AG04450 (cell line): ENCODE results near the gene MIEF1. TPM values are rescaled to one million over a fixed set of nuclear protein-coding genes. Genes with fewer than 3 reads are reported as not detected.

Source experiments
- CTCF ChIA-PET: fragments of 300-600, 350-600 bp; formaldehyde crosslinking; extraction: SDS; loops from one replicate; lab custom pipeline; 2022; ENCODE audit warnings: antibody characterized with exemption, inconsistent platforms; lab: Charles Lee
- POLR2A ChIA-PET: fragments of 350-600 bp; formaldehyde crosslinking; extraction: SDS; loops from one replicate; lab custom pipeline; 2021; ENCODE audit warnings: antibody characterized with exemption, inconsistent platforms; lab: Yijun Ruan, JAX
- DNase-seq: peaks from one replicate; pipeline ENCODE4 v3.0.0-alpha.2; 2011; ENCODE audit warnings: low read depth, low spot score
- H3K27ac ChIP-seq: one replicate; pipeline ENCODE4 v1.5.1; 2012; ENCODE audit warnings: low read depth, low read length, control low read depth
- H3K27me3 ChIP-seq: one replicate; pipeline ENCODE4 v1.6.0; 2012; ENCODE audit warnings: low read length; ENCODE audit not compliant: control insufficient read depth, insufficient read depth
- H3K4me3 ChIP-seq: 2 replicates; pipeline ENCODE4 v1.5.1; 2011; ENCODE audit warnings: mild to moderate bottlenecking, low read depth, low read length, control low read depth
- H3K9me3 ChIP-seq: 2 replicates; pipeline ENCODE4 v1.5.1; 2012; ENCODE audit warnings: low read length; ENCODE audit not compliant: control insufficient read depth, insufficient read depth
- CTCF ChIP-seq: IDR thresholded peaks from 2 replicates; pipeline ENCODE4 v1.5.1; 2011; ENCODE audit warnings: low read depth, low read length, control low read depth, inconsistent platforms
- polyA plus RNA-seq: library from polyadenylated mRNA; depleted of rRNA; stranded (reverse); fragments of >200 nt; gene quantifications from 2 replicates; pipeline ENCODE4 v1.2.3, GENCODE V29; 2011

Gene MIEF1
- polyA plus RNA-seq, 1 experiment: 18.9 TPM

- no peak for DNase-seq
- H3K27ac ChIP-seq: no peak overlapping the region
- ChIA-PET POLR2A (interaction anchor here (0.5 to 1.8 kb wide), 4 partner anchors 9 to 635 kb away, joined by 3 to 5 read pairs (median 3); no protein-coding TSS in a partner anchor), CTCF (interaction anchor here (0.8 kb wide), 1 partner anchor 30 kb away, joined by 3 read pairs; no protein-coding TSS in a partner anchor)
- H3K9me3 ChIP-seq: no peaks in the 10 kb centered on the region
- H3K27me3 ChIP-seq: no peaks in the 10 kb centered on the region
- no peak overlapping the region for H3K4me3 ChIP-seq
- TF ChIP-seq CTCF: no peak
Observed at GRCh38 chr22:39526736-39527171, 24.7 kb downstream of the MIEF1 start.

- POLR2A ChIA-PET: interaction anchor here (0.6 to 1.8 kb wide), 3 partner anchors 30 to 512 kb away, joined by 3 to 5 read pairs (median 5); no protein-coding TSS in a partner anchor
- TF ChIP-seq CTCF: no peak
- CTCF ChIA-PET: interaction anchor here (0.8 to 3.3 kb wide), 2 partner anchors 31 to 34 kb away, joined by 3 to 41 read pairs; no protein-coding TSS in a partner anchor
- Histone ChIP-seq H3K9me3 (no peaks in the 10 kb centered on the region; the same call in 1 of the 2 replicates), H3K27ac (peak overlapping the region; percentile 21), H3K27me3 (no peaks in the 10 kb centered on the region), H3K4me3 (no peak overlapping the region)
- DNase-seq: no peak
Observed at GRCh38 chr22:39527481-39527961, 25.4 kb downstream of the MIEF1 start.

GRCh38 chr22:39528080-39528661, 26.1 kb downstream of the MIEF1 start:
- POLR2A ChIA-PET: interaction anchor here (0.5 to 4.1 kb wide), 8 partner anchors 8 to 734 kb away, joined by 3 to 44 read pairs (median 4); partner anchors contain the start of genes ATF4 and MIEF1
- CTCF ChIA-PET: interaction anchor here (0.8 to 3.3 kb wide), 18 partner anchors 8 to 649 kb away, joined by 3 to 41 read pairs (median 6); partner anchors contain the start of genes ATF4, RPL3, TAB1 and TNRC6B
- H3K9me3 ChIP-seq: no peaks in the 10 kb centered on the region; the same call in 1 of the 2 replicates
- TF ChIP-seq CTCF: no peak
- no peaks in the 10 kb centered on the region for H3K27me3 ChIP-seq
- no peak for DNase-seq
- no peak overlapping the region for H3K4me3 ChIP-seq
- peak overlapping the region; percentile 21 for H3K27ac ChIP-seq

GRCh38 chr22:39528681-39529486, 26.8 kb downstream of the MIEF1 start:
- TF ChIP-seq CTCF: peak; percentile 99
- H3K27me3 ChIP-seq: no peaks in the 10 kb centered on the region
- peak overlapping the region; percentile 29; the same call in 1 of the 2 replicates for H3K4me3 ChIP-seq
- no peak overlapping the region for H3K27ac ChIP-seq
- ChIA-PET CTCF (interaction anchor here (0.5 to 3.3 kb wide), 38 partner anchors 9 to 1089 kb away, joined by 3 to 41 read pairs (median 4); partner anchors contain the start of genes ATF4, RPL3, TAB1 and TNRC6B), POLR2A (interaction anchor here (0.5 to 4.1 kb wide), 10 partner anchors 9 to 816 kb away, joined by 3 to 44 read pairs (median 4); partner anchors contain the start of genes ATF4, MIEF1 and RPL3)
- DNase-seq: peak; percentile 84
- no peaks in the 10 kb centered on the region; the same call in 1 of the 2 replicates for H3K9me3 ChIP-seq
